Dermis microvascular lymphatic vessel endothelial cell (primary cell): ENCODE results near the gene HTR7. TPM values are rescaled to one million over a fixed set of nuclear protein-coding genes. Genes with fewer than 3 reads are reported as not detected.

Experiments used
- DNase-seq, 2 donors: peaks; one replicate each; pipeline versions ENCODE4 v3.0.0 to v3.0.0-alpha.2; 2010; ENCODE audit warnings: low read depth in 2 of 2
- total RNA-seq: library from RNA; depleted of rRNA; stranded (reverse); fragments of >200 nt; gene quantifications from 2 replicates; pipeline ENCODE4 v1.2.1, GENCODE V29; 2014

The HTR7 gene
- total RNA-seq, 1 donor from 2014 or later = under 0.01 TPM

DNA sequence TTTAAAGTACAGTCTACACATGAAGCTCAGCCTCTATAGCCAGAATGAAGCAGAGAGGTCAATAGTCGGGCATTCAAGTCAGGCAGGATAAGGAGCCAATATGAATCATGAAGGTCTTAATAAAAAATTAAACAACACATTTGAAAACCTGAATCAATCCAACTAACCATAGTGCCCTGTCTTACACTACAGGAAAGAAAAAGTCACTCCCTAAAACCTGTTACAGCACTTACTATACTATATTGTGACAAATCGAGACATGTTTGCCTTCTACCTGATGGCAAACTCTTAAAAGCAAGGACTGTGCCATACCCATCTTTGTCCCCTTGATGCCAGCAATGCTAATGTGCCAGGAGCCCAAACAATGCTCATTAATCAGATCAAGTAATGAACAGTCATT lies 117.6 kb downstream of the HTR7 start:
- DNase-seq = no peak

- no peak for DNase-seq
These were observed 119.0 kb downstream of the HTR7 start for GRCh38 chr10:90738885-90739284.

GRCh38 chr10:90734415-90734814 lies 123.4 kb downstream of the HTR7 start:
- DNase-seq = no peak

- DNase-seq = no peak
These were observed 125.3 kb downstream of the HTR7 start for GRCh38 chr10:90732581-90732980.

- no peak for DNase-seq
These were observed 134.3 kb downstream of the HTR7 start for GRCh38 chr10:90723416-90724068.

GRCh38 chr10:90722832-90723231 lies 135.0 kb downstream of the HTR7 start:
- DNase-seq = no peak

- DNase-seq = no peak
These were observed 139.7 kb downstream of the HTR7 start for GRCh38 chr10:90718182-90718581.

DNA sequence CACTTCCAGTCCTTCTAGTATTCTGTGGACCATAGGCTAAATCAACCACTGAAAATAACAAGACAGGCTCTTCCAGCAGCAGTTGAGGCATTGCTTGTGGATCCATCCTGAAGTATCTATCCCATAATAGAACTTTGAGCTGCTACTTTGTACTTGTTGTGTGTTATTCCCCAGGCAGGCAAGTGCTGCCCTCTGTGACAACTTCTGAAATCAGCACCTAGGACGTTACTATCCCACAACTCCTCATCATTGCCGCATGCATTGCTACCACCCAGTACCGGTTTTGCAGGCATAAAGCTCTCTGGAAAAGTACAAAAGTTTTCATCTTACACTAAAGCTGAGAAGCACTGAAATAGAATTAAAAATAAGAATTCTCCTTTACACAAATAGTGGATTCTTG lies 145.3 kb downstream of the HTR7 start:
- no peak for DNase-seq

GRCh38 chr10:90709727-90710126 lies 148.1 kb downstream of the HTR7 start:
- no peak for DNase-seq

DNA sequence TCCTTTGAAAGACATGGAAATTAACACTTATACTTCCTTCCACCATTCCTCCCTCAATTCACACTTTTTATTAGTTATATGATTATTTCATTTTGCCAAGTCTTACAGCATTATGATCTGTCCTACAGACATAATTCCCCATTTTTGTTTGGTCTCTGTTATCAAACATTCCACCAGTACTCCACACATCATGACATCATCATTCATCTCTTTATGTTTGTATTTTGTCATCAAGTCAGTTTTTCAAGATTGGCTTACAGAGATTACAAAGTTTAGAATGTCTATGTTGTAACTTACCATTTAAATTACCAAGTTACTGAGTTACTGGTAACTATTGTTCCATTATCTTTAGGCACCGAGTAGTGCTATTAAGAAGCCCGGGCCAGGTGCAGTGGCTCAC lies 150.2 kb downstream of the HTR7 start:
- DNase-seq = no peak

- no peak for DNase-seq
These were observed 156.4 kb downstream of the HTR7 start for GRCh38 chr10:90701428-90701827.

GRCh38 chr10:90695915-90696676 lies 161.7 kb downstream of the HTR7 start:
- no peak for DNase-seq

Other genes with a start within 250 kb of the HTR7 start
- 27.3 and 36.3 TPM in 2 replicates for gene RPP30, start 13.9 kb upstream of the HTR7 start, total RNA-seq
- gene ANKRD1, start 63.0 kb upstream of the HTR7 start, total RNA-seq = 321 and 371 TPM in 2 replicates